GM12878 (cell line): ENCODE measurements around the gene COIL. TPM values are rescaled to one million over a fixed set of nuclear protein-coding genes. Genes with fewer than 3 reads are reported as not detected.

Experiments used
- ATAC-seq: fragments of 200-7000 bp; cut with Tn5 transposase; 3 replicates; pipeline ENCODE4 v1.9.1; 2020; ENCODE audit warnings: mild to moderate bottlenecking, moderate library complexity
- BruUV-seq: library from RNA; stranded (reverse); fragments of 400-500 nt; replicated peaks from 2 replicates; lab custom pipeline; 2021; lab: Mats Ljungman, UMichigan
- CTCF ChIA-PET: fragments of 300-600 bp; sonication (Branson Sonifier 250); formaldehyde crosslinking; extraction: SDS; loops from one replicate; lab custom pipeline; 2021; ENCODE audit warnings: inconsistent platforms; lab: Yijun Ruan, JAX
- POLR2A ChIA-PET: fragments of 350-600 bp; formaldehyde crosslinking; extraction: SDS; loops from one replicate; lab custom pipeline; 2021; ENCODE audit warnings: inconsistent platforms; lab: Charles Lee
- RAD21 ChIA-PET: fragments of 300-600 bp; sonication (Branson Sonifier 250); formaldehyde crosslinking; loops from one replicate; lab custom pipeline; 2023; ENCODE audit warnings: antibody characterized with exemption; ENCODE audit not compliant: unreplicated experiment; lab: Charles Lee
- SMC1A ChIA-PET: fragments of 300-600 bp; sonication (Branson Sonifier 250); formaldehyde crosslinking; loops from one replicate; lab custom pipeline; 2023; ENCODE audit not compliant: unreplicated experiment, uncharacterized antibody; lab: Charles Lee
- DNase-seq: peaks from one replicate; pipeline ENCODE4 v3.0.0-alpha.2; 2011; ENCODE audit warnings: low read depth, low spot score
- FAIRE-seq: peaks from 3 replicates; lab custom pipeline; 2011; peaks lifted over from hg19 to GRCh38; lab: Jason Lieb, UNC
- H2AFZ ChIP-seq: 2 replicates; pipeline ENCODE4 v1.6.0; 2011; ENCODE audit warnings: low read depth, low read length, control low read depth; ENCODE audit not compliant: control insufficient read depth
- H3K27ac ChIP-seq: 2 replicates; pipeline ENCODE4 v1.5.1; 2011; ENCODE audit warnings: control low read depth; ENCODE audit not compliant: control insufficient read depth, insufficient read depth
- H3K27me3 ChIP-seq, 2 experiments: replicated peaks in 1 of 2; 2 replicates each; pipeline versions ENCODE4 v1.6.0 to v1.6.1; 2011; ENCODE audit warnings: low read length in 1 of 2; ENCODE audit not compliant: control insufficient read depth in 2 of 2, insufficient read depth in 2 of 2
- H3K36me3 ChIP-seq, 2 experiments: 2 replicates each; pipeline ENCODE4 v1.5.1; 2011; ENCODE audit warnings: low read length in 1 of 2; ENCODE audit not compliant: control insufficient read depth in 2 of 2, insufficient read depth in 2 of 2
- H3K4me1 ChIP-seq: 2 replicates; pipeline ENCODE4 v1.6.1; 2011; ENCODE audit warnings: mild to moderate bottlenecking, low read length, moderate library complexity, mixed read lengths; ENCODE audit not compliant: control insufficient read depth, insufficient read depth
- H3K4me2 ChIP-seq: 2 replicates; pipeline ENCODE4 v1.6.0; 2011; ENCODE audit warnings: control low read depth; ENCODE audit not compliant: control insufficient read depth, insufficient read depth
- H3K4me3 ChIP-seq: fragments of 200-600 bp; sonication (generic); 2 replicates; pipeline ENCODE4 v1.5.1; 2016
- H3K79me2 ChIP-seq: 2 replicates; pipeline ENCODE4 v1.6.0; 2011; ENCODE audit warnings: low read length; ENCODE audit not compliant: control insufficient read depth, insufficient read depth
- H3K9ac ChIP-seq: 2 replicates; pipeline ENCODE4 v1.8.0; 2011; ENCODE audit warnings: low read length, control low read depth, mixed read lengths; ENCODE audit not compliant: control insufficient read depth, insufficient read depth
- H3K9me3 ChIP-seq: replicated peaks from 3 replicates; pipeline ENCODE4 v1.5.1; 2011; ENCODE audit warnings: mild to moderate bottlenecking, low read length; ENCODE audit not compliant: control insufficient read depth, insufficient read depth
- H4K20me1 ChIP-seq: 2 replicates; pipeline ENCODE4 v1.6.0; 2011; ENCODE audit not compliant: control insufficient read depth, insufficient read depth
- BCL11A ChIP-seq: IDR thresholded peaks from 2 replicates; pipeline ENCODE4 v1.6.1; 2011; ENCODE audit warnings: low read depth, low read length
- ETV6 ChIP-seq, 2 experiments: fragments of 450-650 bp in 1 of 2; IDR thresholded peaks in 1 of 2; conservative IDR thresholded peaks in 1 of 2; 2 replicates each; pipeline ENCODE4 v1.6.1; 2014; ENCODE audit warnings: antibody characterized with exemption in 1 of 2, borderline replicate concordance in 1 of 2, low read depth in 1 of 2, mild to moderate bottlenecking in 1 of 2, moderate library complexity in 1 of 2
- HCFC1 ChIP-seq: fragments of 150-350 bp; IDR thresholded peaks from 2 replicates; pipeline ENCODE4 v1.6.1; 2014; ENCODE audit warnings: low read length
- NBN ChIP-seq: fragments of 450-650 bp; IDR thresholded peaks from 2 replicates; pipeline ENCODE4 v1.6.1; 2016
- NR2C1 ChIP-seq: fragments of 450-650 bp; IDR thresholded peaks from 2 replicates; pipeline ENCODE4 v1.6.1; 2017; ENCODE audit warnings: antibody characterized with exemption, mild to moderate bottlenecking, moderate library complexity
- SMARCA5 ChIP-seq: fragments of 450-650 bp; IDR thresholded peaks from 2 replicates; pipeline ENCODE4 v1.6.1; 2017; ENCODE audit warnings: mild to moderate bottlenecking
- SUPT20H ChIP-seq: IDR thresholded peaks from 2 replicates; pipeline ENCODE4 v1.6.1; 2011; ENCODE audit warnings: low read depth, mild to moderate bottlenecking, low read length, moderate library complexity, borderline replicate concordance; ENCODE audit not compliant: control insufficient read depth
- WGBS: methylation state at CpG from one replicate; pipeline ENCODE4 v1.1.6; 2016; ENCODE audit warnings: low lambda C conversion rate; ENCODE audit not compliant: insufficient replicate concordance, insufficient coverage; ENCODE audit errors: missing lambda C conversion rate; 5-methylcytosine and 5-hydroxymethylcytosine counted together
- in situ Hi-C: fragments of 300-500 bp; cut with MboI; formaldehyde crosslinking; loops from 9 replicates; pipeline ENCODE4 v1.14.3; 2018; ENCODE audit warnings: mixed read lengths
- intact Hi-C: fragments of 100-400 bp; cut with micrococcal nuclease; formaldehyde crosslinking; loops from one replicate; pipeline ENCODE4 v1.14.2; 2022; ENCODE audit not compliant: unreplicated experiment
- polyA plus RNA-seq, 11 experiments: library from polyadenylated mRNA; depleted of rRNA in 4 of 11; unstranded in 6 of 11; stranded (reverse) in 5 of 11; fragments of >200 nt; fragmentation: Nextera tagmentation in 4 of 11; fragmentation: Illumina TruSeq in 1 of 11; extraction: Ambion mirVana in 4 of 11; extraction: Trizol in 1 of 11; gene quantifications; 1 replicate in 1 of 11; 2 replicates in 10 of 11; pipeline versions ENCODE4 v1.2.1 to v1.2.3, GENCODE V29; 2011 to 2016; ENCODE audit warnings: inconsistent platforms in 2 of 11, missing spikeins in 2 of 11, low read depth in 1 of 11
- total RNA-seq, 4 experiments: library from RNA; depleted of rRNA in 3 of 4; stranded (reverse); fragments of >200 nt in 3 of 4; fragmentation: Illumina TruSeq in 1 of 4; extraction: Trizol in 1 of 4; gene quantifications; 2 replicates each; pipeline versions ENCODE4 v1.2.1 to v1.2.3, GENCODE V29; 2013 to 2021
- TF ChIP-seq, protein P1 (sequence below): fragments of 450-650 bp; formaldehyde crosslinking; IDR thresholded peaks from 2 replicates; pipeline ENCODE4 v1.4.0; 2022; ENCODE audit warnings: mild to moderate bottlenecking, moderate library complexity

The COIL gene
- total and polyA plus RNA-seq, 10 of the 15 experiments (the other 5 are each of a cell fraction or from before 2014, with no cell fraction given) = 13.7 to 24.3 (median 17.4) TPM

DNA sequence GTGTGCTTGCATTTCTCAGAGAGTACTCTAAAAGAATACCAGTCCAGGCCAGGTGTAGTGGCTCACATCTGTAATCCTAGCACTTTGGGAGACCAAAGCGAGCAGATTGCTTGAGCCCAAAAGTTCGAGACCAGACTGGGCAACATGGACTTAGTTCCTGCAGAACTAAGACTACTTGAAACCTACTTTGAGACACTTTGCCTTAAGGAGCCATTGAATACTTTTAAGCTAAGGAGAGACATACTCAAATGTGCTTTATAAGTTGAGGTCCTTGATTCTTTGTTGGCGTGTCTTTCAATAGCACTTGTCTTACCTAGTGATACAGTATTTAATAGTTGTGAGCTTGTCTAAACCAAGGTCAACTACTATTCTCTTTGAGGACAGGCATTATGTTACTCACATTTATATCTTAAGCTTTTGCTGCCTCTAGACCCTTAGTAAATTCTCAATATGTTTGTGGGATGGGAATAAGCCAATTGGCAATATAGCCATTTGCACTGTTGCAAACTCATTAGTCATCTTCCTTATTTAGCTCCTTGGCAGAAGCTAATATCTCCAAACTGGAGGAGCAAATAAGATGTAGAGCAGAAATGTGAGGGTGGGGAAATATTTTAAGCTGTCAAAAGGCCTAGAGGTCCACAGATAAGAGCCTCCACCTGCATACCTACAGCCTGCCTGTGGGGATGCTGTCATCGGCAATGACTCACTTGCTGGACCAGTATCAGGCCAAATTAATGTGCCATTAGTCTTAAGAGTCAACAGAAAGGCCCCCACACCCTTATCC, 33.4 kb upstream of the COIL start:
- Histone ChIP-seq H3K27ac (no peak overlapping the region), H3K9ac (no peak overlapping the region), H3K4me3 (no peak overlapping the region), H3K79me2 (no peaks in the 10 kb centered on the region), H4K20me1 (no peaks in the 10 kb centered on the region), H3K9me3 (no peaks in the 10 kb centered on the region), H3K4me2 (no peak overlapping the region)
- intact Hi-C loops = no loop called here
- in situ Hi-C loops = no loop called here
- no TSS peak for BruUV-seq
- ATAC-seq = no peak
- POLR2A ChIA-PET = interaction anchor here (1.1 kb wide), 1 partner anchor 12 kb away, joined by 3 read pairs; no protein-coding TSS in a partner anchor
- DNase-seq = no peak
- TF ChIP-seq NR2C1 = no peak
- no peak for TF ChIP-seq NBN
- TF ChIP-seq ETV6 (conservative IDR thresholded peaks at IDR 0.05 in 1 of 2, IDR thresholded peaks at IDR 0.05 in 1 of 2; ENCODE audit: borderline replicate concordance in 1 of 2, low read depth in 1 of 2) = no peak
- no peak for TF ChIP-seq BCL11A
- no peak for TF ChIP-seq SUPT20H
- TF ChIP-seq, protein P1, sequence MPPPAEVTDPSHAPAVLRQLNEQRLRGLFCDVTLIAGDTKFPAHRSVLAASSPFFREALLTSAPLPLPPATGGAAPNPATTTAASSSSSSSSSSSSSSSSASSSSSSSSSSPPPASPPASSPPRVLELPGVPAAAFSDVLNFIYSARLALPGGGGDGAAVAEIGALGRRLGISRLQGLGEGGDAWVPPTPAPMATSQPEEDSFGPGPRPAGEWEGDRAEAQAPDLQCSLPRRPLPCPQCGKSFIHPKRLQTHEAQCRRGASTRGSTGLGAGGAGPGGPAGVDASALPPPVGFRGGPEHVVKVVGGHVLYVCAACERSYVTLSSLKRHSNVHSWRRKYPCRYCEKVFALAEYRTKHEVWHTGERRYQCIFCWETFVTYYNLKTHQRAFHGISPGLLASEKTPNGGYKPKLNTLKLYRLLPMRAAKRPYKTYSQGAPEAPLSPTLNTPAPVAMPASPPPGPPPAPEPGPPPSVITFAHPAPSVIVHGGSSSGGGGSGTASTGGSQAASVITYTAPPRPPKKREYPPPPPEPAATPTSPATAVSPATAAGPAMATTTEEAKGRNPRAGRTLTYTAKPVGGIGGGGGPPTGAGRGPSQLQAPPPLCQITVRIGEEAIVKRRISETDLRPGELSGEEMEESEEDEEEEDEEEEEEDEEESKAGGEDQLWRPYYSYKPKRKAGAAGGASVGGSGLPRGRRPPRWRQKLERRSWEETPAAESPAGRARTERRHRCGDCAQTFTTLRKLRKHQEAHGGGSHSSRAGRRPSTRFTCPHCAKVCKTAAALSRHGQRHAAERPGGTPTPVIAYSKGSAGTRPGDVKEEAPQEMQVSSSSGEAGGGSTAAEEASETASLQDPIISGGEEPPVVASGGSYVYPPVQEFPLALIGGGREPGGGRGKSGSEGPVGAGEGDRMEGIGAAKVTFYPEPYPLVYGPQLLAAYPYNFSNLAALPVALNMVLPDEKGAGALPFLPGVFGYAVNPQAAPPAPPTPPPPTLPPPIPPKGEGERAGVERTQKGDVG (CRISPR knock-in tag) = no peak
- TF ChIP-seq SMARCA5 = no peak
- no peak for TF ChIP-seq HCFC1
- TF ChIP-seq, all 136 proteins: peak for 0
- ChIA-PET RAD21 (no interaction called here), CTCF (interaction anchor here (0.8 to 1.0 kb wide), 2 partner anchors 12 to 34 kb away, joined by 3 read pairs; partner anchors contain the start of gene COIL), SMC1A (interaction anchor here (0.9 to 1.8 kb wide), 2 partner anchors 14 to 15 kb away, joined by 5 to 6 read pairs; no protein-coding TSS in a partner anchor)
- no peaks in the 10 kb centered on the region for H3K27me3 ChIP-seq
- 99% methylated on average over 4 of the region's 4 CpGs for WGBS
- FAIRE-seq = no peak
- no peak overlapping the region for H2AFZ ChIP-seq
- peaks cover 2 to 26% of the 10 kb centered on the region in 2 experiments; a peak in 3 of 4 replicates for H3K36me3 ChIP-seq
- H3K4me1 ChIP-seq = peaks cover 3% of the 10 kb centered on the region; the same call in 1 of the 2 replicates
